Stimulated activated naive CD4-positive, alpha-beta T cell treated with Interleukin-2 at 50 U/mL for 16 hours (primary cell): ENCODE measurements around the gene RASL10B.
"Not testable (repeated sequence)": the region's sequence is repeated elsewhere in the genome, so short reads cannot be mapped to it uniquely, and the experiment has no call there.

Experiments used
- DNase-seq: peaks from one replicate; lab custom pipeline; 2025; lab: John Stamatoyannopoulos, UW

RASL10B gene

GRCh38 chr17:35731239-35731916 is at the start of gene RASL10B:
Gene RASL10B (plus strand): TSS chr17:35731639. CDS start chr17:35735185, 3,546 bp downstream.
- DNase-seq, result peak; percentile 44

GRCh38 chr17:35683591-35683990 is 47.8 kb upstream of the RASL10B start:
- no peak for DNase-seq

- no peak for DNase-seq
Observed at GRCh38 chr17:35684055-35684802, 47.2 kb upstream of the RASL10B start.

GRCh38 chr17:35692512-35693210 is 38.8 kb upstream of the RASL10B start:
- no peak for DNase-seq

GRCh38 chr17:35693662-35694061 is 37.8 kb upstream of the RASL10B start:
- DNase-seq, result no peak

GRCh38 chr17:35694906-35695305 is 36.5 kb upstream of the RASL10B start:
- DNase-seq, result no peak

- no peak for DNase-seq
Observed at GRCh38 chr17:35695613-35696012, 35.8 kb upstream of the RASL10B start.

- no peak for DNase-seq
Observed at GRCh38 chr17:35698800-35699199, 32.6 kb upstream of the RASL10B start.

- no peak for DNase-seq
Observed at GRCh38 chr17:35700150-35700549, 31.3 kb upstream of the RASL10B start.

GRCh38 chr17:35701491-35701890 is 29.9 kb upstream of the RASL10B start:
- no peak for DNase-seq

- not testable (repeated sequence) for DNase-seq
Observed at GRCh38 chr17:35703308-35703707, 28.1 kb upstream of the RASL10B start.

- no peak for DNase-seq
Observed at GRCh38 chr17:35705230-35705629, 26.2 kb upstream of the RASL10B start.

GRCh38 chr17:35705705-35706104 is 25.7 kb upstream of the RASL10B start:
- no peak for DNase-seq

- DNase-seq, result peak; percentile 0
Observed at GRCh38 chr17:35708149-35708548, 23.3 kb upstream of the RASL10B start.

GRCh38 chr17:35708951-35709350 is 22.5 kb upstream of the RASL10B start:
- no peak for DNase-seq

- no peak for DNase-seq
Observed at GRCh38 chr17:35709874-35710273, 21.6 kb upstream of the RASL10B start.

GRCh38 chr17:35710950-35711349 is 20.5 kb upstream of the RASL10B start:
- DNase-seq, result no peak

- no peak for DNase-seq
Observed at GRCh38 chr17:35713069-35713728, 18.2 kb upstream of the RASL10B start.

GRCh38 chr17:35714988-35715387 is 16.5 kb upstream of the RASL10B start:
- no peak for DNase-seq

- no peak for DNase-seq
Observed at GRCh38 chr17:35715416-35715815, 16.0 kb upstream of the RASL10B start.

- no peak for DNase-seq
Observed at GRCh38 chr17:35716173-35716572, 15.3 kb upstream of the RASL10B start.

- no peak for DNase-seq
Observed at GRCh38 chr17:35716897-35717465, 14.5 kb upstream of the RASL10B start.
